NCI-H2227 treated with DMSO at 0.1 percent for 48 hours (cell line): ENCODE results near the gene GPSM3.
"Not testable (repeated sequence)": the region's sequence is repeated elsewhere in the genome, so short reads cannot be mapped to it uniquely, and the experiment has no call there.

Experiments
- DNase-seq: peaks from one replicate; lab custom pipeline; 2025; lab: John Stamatoyannopoulos, UW

GPSM3 gene

GRCh38 chr6:32202186-32202585 lies 9.7 kb upstream of the GPSM3 start:
- DNase-seq, result no peak

GRCh38 chr6:32200711-32201475 lies 8.4 kb upstream of the GPSM3 start:
- no peak for DNase-seq

- DNase-seq, result no peak
Observed at GRCh38 chr6:32198866-32199265, 6.4 kb upstream of the GPSM3 start.

GRCh38 chr6:32198345-32198696 lies 5.9 kb upstream of the GPSM3 start:
- DNase-seq, result no peak

- DNase-seq, result peak; percentile 68
Observed at GRCh38 chr6:32196682-32197616, 4.5 kb upstream of the GPSM3 start.

GRCh38 chr6:32195902-32196681 lies 3.6 kb upstream of the GPSM3 start:
- DNase-seq, result peak; percentile 81

GRCh38 chr6:32195652-32195901 lies 3.1 kb upstream of the GPSM3 start:
- peak; percentile 99 for DNase-seq

GRCh38 chr6:32194825-32195651 lies 2.6 kb upstream of the GPSM3 start:
- DNase-seq, result peak; percentile 58

GRCh38 chr6:32194388-32194787 lies 1.9 kb upstream of the GPSM3 start:
- DNase-seq, result no peak

GRCh38 chr6:32193096-32193495 lies 653 bp upstream of the GPSM3 start:
- DNase-seq, result not testable (repeated sequence)

GRCh38 chr6:32191696-32192607 lies 491 bp downstream of the GPSM3 start:
- DNase-seq, result no peak

- no peak for DNase-seq
Observed at GRCh38 chr6:32190911-32191677, 1.3 kb downstream of the GPSM3 start.

GRCh38 chr6:32190054-32190851 lies 2.2 kb downstream of the GPSM3 start, which contains the start of gene PBX2:
Gene PBX2 (minus strand): TSS chr6:32190202. CDS start chr6:32189915, 287 bp downstream.
- DNase-seq, result peak; percentile 59

- DNase-seq, result no peak
Observed at GRCh38 chr6:32189742-32190053, 2.7 kb downstream of the GPSM3 start.

- DNase-seq, result no peak
Observed at GRCh38 chr6:32189069-32189741, 3.2 kb downstream of the GPSM3 start.

- DNase-seq, result peak; percentile 2
Observed at GRCh38 chr6:32188381-32189068, 3.9 kb downstream of the GPSM3 start.

GRCh38 chr6:32187725-32188380 lies 4.6 kb downstream of the GPSM3 start:
- DNase-seq, result not testable (repeated sequence)
